GM23338 (cell line): ENCODE results near the gene ARMH1.

Experiments used
- CTCF ChIP-seq, 2 experiments: fragments of 200-600 bp in 1 of 2; sonication (generic) in 1 of 2; conservative IDR thresholded peaks; 2 replicates each; pipeline versions ENCODE4 v1.5.1 to v1.6.1; 2016 to 2017; ENCODE audit warnings: antibody characterized with exemption in 2 of 2, low read depth in 2 of 2, mild to moderate bottlenecking in 2 of 2, moderate library complexity in 1 of 2
- EZH2phosphoT487 ChIP-seq: fragments of 200-600 bp; sonication (generic); IDR thresholded peaks from one replicate; pipeline ENCODE4 v1.8.1; 2018; ENCODE audit warnings: antibody characterized with exemption; ENCODE audit not compliant: unreplicated experiment
- NANOG ChIP-seq: IDR thresholded peaks from 2 replicates; pipeline ENCODE4 v1.6.1; 2016; ENCODE audit warnings: antibody characterized with exemption, borderline replicate concordance
- POLR2AphosphoS5 ChIP-seq: IDR thresholded peaks from 2 replicates; pipeline ENCODE4 v1.6.1; 2016; ENCODE audit warnings: antibody characterized with exemption, low read depth
- ZNF331 ChIP-seq: fragments of 250-450 bp; sonication (Bioruptor Pico); IDR thresholded peaks from 2 replicates; pipeline ENCODE4 v1.5.0; 2020; ENCODE audit warnings: low read depth, mild to moderate bottlenecking, moderate library complexity

- TF ChIP-seq POLR2AphosphoS5 (no peak), CTCF (conservative IDR thresholded peaks at IDR 0.05; ENCODE audit: low read depth in 2 of 2) (no peak), ZNF331 (no peak), EZH2phosphoT487 (no peak), NANOG (no peak)
Measured at GRCh38 chr1:44713321-44713781, 38.8 kb downstream of the ARMH1 start.
